ENCODE results near the gene ZNF407.

ZNF407 gene

GRCh38 chr18:75107196-75107930 is 509.7 kb downstream of the ZNF407 start:
- TF ChIP-seq CTCF (IDR thresholded peaks at IDR 0.05; ENCODE audit: low read depth, low read length), result no peak
- H3K4me3 ChIP-seq (replicated peaks in 1 of 2; ENCODE audit: low read depth in 2 of 2, low read length in 2 of 2), result no peak overlapping the region
- no peak for DNase-seq (ENCODE audit: low read depth in 2 of 2)

- no peak for TF ChIP-seq CTCF (IDR thresholded peaks at IDR 0.05; ENCODE audit: low read depth, low read length)
- DNase-seq (ENCODE audit: low read depth in 2 of 2), result no peak
- no peak overlapping the region for H3K4me3 ChIP-seq (replicated peaks in 1 of 2; ENCODE audit: low read depth in 2 of 2, low read length in 2 of 2)
These were observed 510.2 kb downstream of the ZNF407 start for GRCh38 chr18:75107931-75108276.

- H3K4me3 ChIP-seq (replicated peaks in 1 of 2; ENCODE audit: low read depth in 2 of 2, low read length in 2 of 2), result no peak overlapping the region
- DNase-seq (ENCODE audit: low read depth in 2 of 2), result no peak
- TF ChIP-seq CTCF (IDR thresholded peaks at IDR 0.05; ENCODE audit: low read depth, low read length), result no peak
These were observed 511.1 kb downstream of the ZNF407 start for GRCh38 chr18:75108579-75109318.

GRCh38 chr18:75109319-75109691 is 511.6 kb downstream of the ZNF407 start:
- no peak overlapping the region for H3K4me3 ChIP-seq (replicated peaks in 1 of 2; ENCODE audit: low read depth in 2 of 2, low read length in 2 of 2)
- no peak for TF ChIP-seq CTCF (IDR thresholded peaks at IDR 0.05; ENCODE audit: low read depth, low read length)
- no peak for DNase-seq (ENCODE audit: low read depth in 2 of 2)

- DNase-seq (ENCODE audit: low read depth in 2 of 2), result no peak
- TF ChIP-seq CTCF (IDR thresholded peaks at IDR 0.05; ENCODE audit: low read depth, low read length), result no peak
- H3K4me3 ChIP-seq (replicated peaks in 1 of 2; ENCODE audit: low read depth in 2 of 2, low read length in 2 of 2), result no peak overlapping the region
These were observed 512.1 kb downstream of the ZNF407 start for GRCh38 chr18:75109819-75110218.

- DNase-seq (ENCODE audit: low read depth in 2 of 2), result no peak
- no peak overlapping the region for H3K4me3 ChIP-seq (replicated peaks in 1 of 2; ENCODE audit: low read depth in 2 of 2, low read length in 2 of 2)
- TF ChIP-seq CTCF (IDR thresholded peaks at IDR 0.05; ENCODE audit: low read depth, low read length), result no peak
These were observed 512.6 kb downstream of the ZNF407 start for GRCh38 chr18:75110311-75110710.
